SW 1271 (cell line): ENCODE data around the gene ZBTB49.

Experiments
- DNase-seq, 2 experiments: peaks; one replicate each; lab custom pipeline; 2025; lab: John Stamatoyannopoulos, UW

Gene ZBTB49

DNA sequence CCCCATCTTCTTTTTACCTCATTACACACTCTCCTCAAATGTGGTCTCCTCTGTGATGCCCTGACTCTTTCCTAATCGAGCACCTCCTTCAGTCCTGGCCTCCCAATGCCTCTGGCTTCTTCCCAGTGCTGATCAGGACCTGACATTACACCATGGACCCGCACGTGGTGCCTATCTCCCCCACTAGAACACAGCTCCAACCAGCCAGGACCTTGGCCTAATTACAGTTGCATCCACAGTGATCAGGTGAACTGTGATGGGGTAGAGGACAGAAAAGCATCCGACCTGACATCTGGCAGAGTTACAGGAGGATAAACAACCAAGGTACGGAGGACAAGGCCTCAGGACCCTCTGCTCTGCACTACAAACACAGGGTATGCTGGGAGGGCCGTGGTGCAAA lies 12.5 kb upstream of the ZBTB49 start:
- DNase-seq = no peak

DNA sequence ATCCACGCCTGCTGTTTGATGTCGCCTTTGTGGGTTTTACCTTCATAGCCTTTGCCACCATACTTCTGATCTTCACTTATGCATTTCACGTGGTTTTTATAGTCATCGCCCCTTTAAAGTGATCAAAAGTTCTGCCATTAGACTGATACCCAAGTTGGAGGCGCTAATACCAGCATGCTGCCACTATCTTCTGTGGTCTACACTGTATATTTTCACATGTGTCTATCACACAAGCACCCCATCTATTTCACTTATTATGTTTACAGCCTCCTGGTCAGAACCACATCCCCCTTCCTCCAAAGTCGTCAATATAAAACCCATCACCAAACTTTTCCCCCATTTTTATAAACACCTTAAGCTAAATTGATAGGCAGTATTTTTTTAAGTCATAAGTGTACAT lies 8.3 kb upstream of the ZBTB49 start:
- no peak for DNase-seq

DNA sequence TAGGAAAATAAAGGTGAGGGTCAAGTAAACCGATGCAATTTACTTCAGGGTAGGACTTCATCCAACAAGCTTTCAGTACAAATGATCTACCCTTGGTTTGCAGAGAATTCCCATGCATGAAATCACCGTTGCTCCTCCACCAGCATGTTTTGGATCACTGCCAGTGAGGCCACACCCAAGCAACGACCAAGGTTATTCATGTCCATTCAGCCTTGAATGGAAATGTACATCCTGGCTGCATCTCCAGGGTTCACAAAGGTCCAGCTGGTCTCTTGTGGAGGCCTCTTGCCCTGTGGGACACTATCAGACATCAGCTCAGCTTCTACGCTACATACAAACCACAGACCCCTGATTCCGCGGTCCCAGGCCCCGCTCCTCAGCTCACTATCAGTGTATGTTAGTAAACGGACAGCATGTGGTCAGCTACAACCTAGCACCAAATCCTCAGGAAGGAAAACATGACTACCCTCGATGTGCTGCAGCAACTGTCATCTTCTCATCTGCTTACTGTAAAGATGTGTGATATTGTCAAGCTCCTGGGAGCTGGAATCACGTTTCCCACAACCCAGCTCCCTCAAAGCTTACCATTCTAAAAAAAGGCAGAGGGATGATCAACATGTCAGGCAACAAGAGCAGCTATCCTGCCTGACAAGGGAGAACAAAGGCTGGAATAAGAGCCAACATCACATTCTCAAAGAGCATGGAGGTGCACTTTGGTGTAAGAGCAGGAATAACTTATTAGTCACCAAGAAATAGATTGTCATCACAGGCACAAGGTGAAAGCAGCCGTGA lies 5.0 kb upstream of the ZBTB49 start:
- DNase-seq = peak in 1 of 2 experiments; percentile 38

DNA sequence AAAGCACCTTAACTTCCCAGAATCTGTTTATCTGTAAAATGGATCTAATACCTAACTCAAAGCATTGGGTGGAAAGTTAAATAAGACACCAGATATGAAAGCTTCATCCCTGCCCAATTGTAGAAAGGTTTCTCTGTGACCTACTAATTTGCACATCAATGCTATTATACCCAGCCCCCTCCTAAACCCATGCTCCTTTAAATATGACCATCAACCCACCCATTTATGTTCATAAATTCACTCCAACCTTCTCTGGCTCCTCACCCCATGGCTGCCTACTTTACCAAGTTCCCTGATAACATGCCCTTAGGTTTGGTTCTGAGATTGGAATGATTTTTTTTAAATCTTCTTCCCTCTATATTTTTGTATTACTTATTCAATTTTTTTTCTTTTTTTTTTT lies 2.0 kb upstream of the ZBTB49 start:
- DNase-seq = no peak

DNA sequence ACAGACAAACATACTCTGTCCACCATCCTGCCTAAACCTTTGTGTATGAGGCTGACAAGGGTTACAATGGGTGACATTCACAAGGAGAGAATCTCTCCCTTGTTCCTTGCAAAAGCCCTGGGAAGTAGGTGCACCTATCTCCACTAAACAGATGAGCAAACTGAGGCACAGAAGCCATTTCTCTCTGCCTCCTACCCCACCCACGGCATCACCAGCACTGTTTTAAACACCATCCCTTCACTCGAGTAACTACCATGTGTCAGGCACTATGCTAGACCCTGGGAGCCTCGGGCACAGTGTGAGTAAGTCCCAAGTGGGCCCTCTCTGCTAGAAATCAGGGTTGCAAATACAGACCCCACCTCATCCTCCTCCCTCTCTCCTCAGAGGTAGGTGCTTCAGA lies 996 bp upstream of the ZBTB49 start:
- no peak for DNase-seq

DNA sequence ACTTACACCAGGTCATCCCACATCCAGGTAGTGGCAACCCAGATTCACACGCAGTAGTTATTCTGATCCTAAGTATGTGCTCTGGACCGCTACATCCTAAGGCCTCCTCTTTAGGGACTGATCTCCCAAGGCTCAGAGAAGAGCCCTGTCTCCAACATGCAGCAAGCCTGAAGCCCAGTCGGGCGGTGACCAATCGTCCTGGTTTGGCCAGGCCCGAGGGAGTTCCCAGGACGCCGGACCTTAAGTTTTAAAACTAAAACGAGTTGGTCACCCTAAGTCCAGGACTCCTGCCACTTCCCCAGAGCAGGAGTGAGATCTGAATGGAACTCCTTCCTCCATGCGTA lies 482 bp upstream of the ZBTB49 start:
- no peak for DNase-seq

DNA sequence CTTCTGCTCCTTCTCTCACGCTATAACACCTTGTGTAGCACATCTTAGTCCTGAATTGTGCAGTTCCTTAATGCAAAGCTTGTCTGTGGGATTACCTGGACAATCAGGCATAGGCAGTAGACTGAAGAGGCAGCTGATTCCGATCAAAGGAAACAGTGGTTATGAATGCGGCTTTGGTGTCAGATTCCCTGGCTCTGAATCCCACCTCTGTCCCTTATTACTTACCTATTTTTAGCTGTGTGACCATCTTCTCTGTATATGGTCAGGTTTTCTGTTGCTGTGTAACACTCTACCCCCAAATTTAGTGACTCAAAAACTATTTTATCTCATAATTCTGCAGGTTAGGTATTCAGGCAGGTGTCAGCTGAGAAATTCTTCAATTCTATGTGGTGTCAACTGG lies 3.2 kb downstream of the ZBTB49 start:
- DNase-seq = no peak

DNA sequence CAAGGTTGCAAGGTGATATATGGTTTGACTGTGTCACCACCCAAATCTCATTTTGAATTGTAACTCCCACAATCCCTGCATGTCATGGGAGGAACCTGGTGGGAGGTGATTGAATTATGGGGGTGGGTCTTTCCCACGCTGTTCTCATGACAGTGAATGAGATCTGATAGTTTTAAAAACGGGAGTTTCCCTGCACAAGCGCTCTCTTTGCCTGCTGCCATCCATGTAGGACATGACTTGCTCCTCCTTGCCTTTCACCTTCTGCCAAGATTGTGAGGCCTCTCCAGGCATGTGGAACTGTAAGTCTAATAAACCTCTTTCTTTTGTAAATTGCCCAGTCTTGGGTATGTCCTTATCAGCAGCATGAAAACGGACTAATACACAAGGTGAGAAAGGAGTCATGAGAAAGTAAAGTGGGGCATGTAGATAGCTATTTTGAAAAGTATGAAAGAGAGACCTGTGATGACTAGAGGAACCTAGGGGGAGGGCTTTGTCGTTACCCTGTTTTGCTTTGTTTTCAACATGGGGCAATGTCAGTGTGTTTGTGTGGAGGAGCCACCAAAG lies 6.3 kb downstream of the ZBTB49 start:
- no peak for DNase-seq

DNA sequence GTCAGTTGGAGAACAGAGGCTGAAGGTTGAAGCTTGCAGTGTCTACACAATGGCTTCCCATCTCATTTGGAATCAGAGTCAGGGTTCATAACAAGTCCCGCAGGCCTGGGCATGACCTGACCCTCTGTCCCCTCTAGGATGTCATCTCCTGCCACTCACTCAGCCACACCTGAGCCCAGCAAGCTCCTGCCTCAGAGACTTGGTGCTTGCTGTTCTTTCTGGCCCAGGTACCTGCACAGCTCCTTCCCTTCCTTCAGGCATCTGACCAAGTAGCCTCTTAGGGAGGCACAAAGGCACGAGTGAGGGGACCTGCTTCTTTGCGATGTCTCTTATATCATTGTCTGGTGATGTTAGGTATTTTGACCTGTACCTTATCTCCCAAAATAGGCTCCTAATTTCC lies 9.0 kb downstream of the ZBTB49 start:
- no peak for DNase-seq

DNA sequence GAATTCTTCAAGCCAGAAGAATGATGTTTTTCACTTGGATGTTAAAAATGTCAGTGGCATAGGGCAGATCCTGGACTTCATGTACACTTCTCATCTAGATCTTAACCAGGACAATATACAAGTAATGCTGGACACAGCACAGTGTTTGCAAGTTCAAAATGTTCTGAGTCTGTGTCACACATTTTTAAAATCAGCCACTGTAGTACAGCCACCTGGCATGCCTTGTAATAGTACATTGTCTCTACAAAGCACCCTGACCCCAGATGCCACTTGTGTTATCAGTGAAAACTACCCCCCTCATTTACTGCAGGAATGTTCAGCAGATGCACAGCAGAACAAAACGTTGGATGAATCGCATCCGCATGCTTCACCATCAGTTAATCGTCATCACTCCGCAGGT lies 11.9 kb downstream of the ZBTB49 start:
- no peak for DNase-seq

DNA sequence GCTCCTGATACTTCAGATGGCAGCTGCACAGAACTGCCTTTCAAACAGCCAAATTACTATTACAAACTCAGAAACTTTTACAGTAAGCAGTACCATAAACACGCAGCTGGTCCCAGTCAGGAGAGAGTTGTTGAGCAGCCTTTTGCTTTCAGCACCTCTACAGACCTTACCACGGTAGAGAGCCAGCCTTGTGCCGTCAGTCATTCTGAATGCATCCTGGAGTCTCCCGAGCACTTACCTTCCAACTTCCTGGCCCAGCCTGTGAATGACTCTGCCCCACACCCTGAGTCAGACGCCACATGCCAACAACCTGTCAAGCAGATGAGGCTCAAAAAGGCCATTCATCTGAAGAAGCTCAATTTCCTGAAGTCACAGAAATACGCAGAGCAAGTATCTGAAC lies 12.4 kb downstream of the ZBTB49 start:
- no peak for DNase-seq

DNA sequence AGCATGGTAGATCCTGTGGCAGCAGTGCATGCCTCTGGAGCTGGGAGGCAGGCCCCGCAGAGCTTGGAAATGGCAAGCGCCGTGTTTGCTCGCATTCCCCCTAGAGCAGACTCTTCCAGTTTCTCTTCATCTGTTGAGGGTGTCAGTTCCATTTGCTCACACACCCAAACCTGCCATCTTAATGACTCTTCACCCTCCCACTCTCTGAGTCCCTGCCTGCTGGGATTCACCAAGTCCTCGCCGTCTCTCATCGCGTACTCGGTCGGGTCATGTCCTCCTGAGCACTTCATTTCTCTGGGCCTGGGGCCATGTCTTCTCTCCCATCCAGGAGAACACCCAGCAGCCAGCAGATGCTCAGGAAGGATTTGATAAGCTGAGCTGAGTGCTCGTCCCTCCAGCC lies 16.9 kb downstream of the ZBTB49 start:
- DNase-seq = no peak

DNA sequence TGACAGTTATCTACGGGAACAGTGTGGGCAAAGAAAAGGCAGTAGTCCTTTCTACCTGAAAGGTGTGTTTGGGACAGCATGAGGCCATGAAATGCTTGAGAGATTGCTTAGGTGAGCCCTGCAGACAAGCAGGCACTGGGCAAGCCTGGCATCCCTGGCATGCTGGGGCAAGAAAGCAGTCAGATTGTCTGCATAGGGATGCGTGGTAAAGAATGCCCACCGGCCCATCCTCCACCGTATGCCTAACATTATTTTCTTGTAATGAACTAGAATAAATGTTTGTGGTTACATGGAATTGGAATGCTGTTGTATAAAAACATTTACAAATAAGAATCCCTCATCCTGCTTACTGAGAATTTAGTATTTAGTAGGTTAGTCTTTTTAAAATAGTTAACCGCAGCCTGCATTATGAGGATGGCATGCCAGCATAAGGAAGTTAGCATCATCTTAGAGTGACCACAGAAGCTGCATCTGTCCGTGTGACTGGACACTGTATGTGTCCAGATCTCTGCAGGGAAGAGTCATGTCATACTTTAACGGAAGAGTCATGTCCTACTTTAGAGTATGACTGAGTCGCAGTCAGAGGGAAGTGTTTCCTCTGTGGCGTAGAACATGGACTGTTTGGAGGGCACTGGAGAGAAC lies 18.9 kb downstream of the ZBTB49 start:
- no peak for DNase-seq

DNA sequence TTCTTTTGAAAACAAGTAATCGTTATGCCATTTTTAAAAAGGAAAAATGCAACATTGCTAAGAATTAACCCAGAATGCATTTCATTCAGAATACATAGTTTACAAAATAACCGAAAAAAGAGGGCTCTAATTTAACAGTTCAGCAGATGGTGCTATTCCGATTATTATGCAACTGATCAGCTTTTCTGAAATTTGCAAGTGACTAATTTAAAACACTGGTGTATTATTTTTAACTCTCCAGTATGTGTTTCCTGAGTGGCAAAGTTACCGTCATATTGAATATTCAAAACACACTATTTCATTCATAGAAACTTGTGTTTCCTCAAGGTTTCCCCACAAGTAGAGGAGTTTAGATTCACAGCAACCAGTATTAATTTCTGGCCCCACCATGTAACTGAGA lies 21.1 kb downstream of the ZBTB49 start:
- no peak for DNase-seq

DNA sequence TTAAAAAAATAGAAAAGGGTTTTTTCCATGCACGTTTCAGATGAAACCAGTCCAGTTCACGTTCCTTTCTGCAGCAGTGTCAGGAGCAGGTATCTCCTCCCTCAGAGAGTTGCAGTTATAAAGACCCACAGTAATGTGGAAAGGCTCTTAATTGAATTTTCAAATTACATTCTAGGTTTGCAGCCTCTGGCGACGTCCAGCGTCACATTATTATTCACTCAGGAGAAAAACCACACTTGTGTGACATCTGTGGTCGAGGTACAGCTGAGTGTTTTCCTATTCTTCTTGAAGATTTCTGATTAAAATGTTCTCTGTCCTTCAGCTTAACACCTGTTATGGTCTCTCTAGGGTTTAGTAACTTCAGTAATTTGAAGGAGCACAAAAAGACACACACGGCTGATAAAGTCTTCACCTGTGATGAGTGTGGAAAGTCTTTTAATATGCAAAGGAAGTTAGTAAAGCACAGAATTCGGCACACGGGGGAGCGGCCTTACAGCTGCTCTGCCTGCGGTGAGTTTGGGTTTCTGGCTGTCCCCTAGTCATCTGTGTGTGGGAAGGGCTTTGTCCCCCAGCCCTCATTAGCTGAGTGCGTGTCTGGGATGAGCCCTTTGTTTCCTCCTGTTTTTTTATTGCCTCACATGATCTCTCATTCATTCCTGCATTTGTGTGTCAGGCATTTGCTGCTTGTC lies 25.6 kb downstream of the ZBTB49 start:
- DNase-seq = no peak

DNA sequence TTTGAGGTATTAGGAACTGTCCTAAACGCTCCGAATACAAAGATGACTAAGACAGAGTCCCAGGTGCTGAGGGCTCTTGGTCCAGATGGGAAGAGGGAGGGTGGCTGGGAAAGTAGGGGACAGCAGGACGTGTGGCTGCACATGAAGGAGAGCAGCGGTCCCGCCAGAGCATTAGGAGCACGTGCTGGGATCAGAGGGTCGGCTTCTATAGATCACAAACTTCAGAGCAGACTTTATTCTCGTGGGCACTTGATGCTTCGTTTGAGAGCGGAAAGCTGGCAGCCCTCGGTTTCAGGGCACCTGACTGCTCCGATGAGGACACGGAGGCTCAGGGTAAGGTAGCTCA lies 26.1 kb downstream of the ZBTB49 start:
- no peak for DNase-seq

DNA sequence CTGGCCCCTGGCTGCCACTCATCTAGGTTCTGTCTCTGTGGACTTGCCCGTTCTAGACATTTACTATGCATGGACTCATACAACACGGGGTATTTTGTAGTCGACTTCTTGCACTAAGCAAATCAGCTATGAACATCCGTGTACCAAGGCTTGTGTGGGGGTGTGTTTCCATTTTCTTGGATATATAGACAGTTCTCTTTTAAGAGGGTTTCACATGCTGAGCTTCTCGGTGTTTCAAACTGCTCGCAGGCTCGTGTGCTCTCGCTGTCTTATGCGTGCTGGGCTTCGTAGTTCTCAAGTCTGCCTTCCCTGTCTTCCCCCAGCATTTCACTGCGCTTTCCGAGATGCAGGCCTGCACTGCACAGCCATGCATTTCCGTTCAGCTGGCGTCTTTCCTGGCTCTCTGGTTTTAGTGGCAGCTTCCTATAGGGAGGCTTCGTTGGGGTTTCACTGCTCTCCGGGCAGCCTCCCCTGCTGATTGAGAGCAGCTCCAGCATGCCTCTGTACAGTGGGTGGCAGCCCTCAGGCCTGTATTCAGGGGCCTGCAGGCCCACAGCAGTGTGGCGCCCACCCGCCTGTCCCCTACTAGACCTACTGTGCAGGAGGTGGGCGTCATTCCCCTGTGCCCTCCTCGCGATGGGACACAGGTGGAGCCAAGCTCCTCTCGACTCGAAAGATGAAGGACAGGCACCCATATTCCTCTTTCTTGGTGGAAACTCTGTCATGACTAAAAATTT lies 27.6 kb downstream of the ZBTB49 start:
- no peak for DNase-seq

DNA sequence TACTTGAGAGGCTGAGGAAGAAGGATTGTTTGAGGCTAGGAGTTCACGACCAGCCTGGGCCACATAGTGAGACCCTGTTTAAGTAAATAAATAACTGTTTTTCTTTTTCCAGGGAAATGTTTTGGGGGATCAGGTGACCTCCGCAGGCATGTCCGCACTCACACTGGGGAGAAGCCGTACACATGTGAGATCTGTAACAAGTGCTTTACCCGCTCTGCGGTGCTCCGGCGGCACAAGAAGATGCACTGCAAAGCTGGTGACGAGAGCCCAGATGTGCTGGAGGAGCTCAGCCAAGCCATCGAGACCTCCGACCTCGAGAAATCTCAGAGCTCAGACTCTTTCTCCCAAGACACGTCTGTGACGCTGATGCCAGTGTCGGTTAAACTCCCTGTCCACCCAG lies 30.5 kb downstream of the ZBTB49 start:
- no peak for DNase-seq

DNA sequence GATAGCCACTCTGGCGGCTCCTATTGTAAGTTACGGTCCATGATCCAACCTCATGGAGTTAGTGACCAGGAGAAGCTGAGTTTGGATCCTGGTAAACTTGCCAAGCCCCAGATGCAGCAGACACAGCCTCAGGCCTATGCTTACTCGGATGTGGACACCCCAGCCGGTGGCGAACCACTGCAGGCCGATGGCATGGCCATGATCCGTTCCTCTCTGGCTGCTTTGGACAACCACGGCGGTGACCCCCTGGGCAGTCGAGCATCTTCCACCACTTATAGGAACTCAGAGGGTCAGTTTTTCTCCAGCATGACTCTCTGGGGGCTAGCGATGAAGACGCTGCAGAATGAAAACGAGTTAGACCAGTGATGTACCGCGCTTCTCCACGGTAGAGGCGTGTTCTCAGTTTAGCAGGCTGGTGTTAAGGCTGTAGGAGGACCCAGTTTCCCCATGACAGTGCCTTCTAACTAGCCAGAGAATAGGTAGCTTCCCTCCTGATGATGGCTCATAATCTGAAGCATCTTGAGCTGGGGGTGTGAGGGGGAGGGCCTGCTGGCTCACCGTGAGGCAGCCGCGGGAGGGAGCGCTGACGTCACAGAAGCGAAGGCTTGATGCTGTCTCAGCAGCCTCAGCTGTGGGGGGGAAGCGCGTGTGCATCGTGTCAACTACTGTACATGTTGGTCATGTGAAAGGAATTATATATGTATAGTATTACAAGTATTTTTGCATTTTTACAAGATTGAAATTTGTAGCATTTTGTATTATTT lies 31.1 kb downstream of the ZBTB49 start:
- no peak for DNase-seq

DNA sequence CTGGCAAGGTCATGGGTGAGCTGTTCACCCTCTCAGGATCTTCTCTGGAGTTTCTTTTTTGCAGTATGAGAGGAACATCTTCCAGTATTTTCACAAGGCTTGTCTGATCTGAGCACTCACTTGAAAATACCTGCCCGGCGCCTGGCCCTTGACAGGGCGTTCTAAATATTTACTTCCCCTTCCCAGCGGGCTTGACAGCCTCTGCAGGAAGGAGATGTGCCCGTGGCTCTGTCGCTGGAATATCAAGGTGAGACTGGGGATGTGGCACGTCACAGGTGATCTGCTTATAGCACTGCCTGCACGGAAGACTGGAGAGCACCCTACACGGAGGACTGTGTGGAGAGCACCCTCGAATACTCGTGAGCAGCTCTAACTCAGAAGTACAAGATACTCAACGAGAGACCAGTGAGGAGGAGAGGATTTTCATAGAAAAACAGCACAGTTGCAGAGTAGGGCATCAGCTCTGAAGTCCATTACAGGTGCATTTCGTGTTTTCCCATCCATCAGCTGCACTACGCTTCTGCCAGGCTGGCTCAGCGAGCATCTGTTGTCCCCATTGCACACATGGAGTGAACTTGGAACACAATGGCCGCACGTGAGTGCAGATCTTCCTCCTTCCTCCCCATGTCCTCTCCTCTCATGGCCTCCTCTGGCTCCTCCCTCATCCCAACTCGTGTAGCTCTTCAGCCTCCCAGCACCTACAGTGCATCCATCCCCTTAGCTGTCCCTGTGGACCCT lies 32.1 kb downstream of the ZBTB49 start:
- DNase-seq = no peak
